CD14-positive monocyte (primary cell): ENCODE measurements around the gene CDC34. TPM values are rescaled to one million over a fixed set of nuclear protein-coding genes. Genes with fewer than 3 reads are reported as not detected.
A peak's percentile ranks its signal among the peaks of the same experiment; 100 is the strongest.

ENCODE experiments used
- DNase-seq, 3 donors: peaks; one replicate each; pipeline ENCODE4 v3.0.0-alpha.2; 2011 to 2022
- H2AFZ ChIP-seq: 2 replicates; pipeline ENCODE4 v1.6.0; 2012; ENCODE audit warnings: mild to moderate bottlenecking, low read depth, low read length, inconsistent platforms; ENCODE audit not compliant: insufficient read depth, poor library complexity, severe bottlenecking
- H3K27ac ChIP-seq, 2 donors: 1 replicate in 1 of 2; 2 replicates in 1 of 2; pipeline ENCODE4 v1.5.1; 2012 to 2013; ENCODE audit warnings: low read length in 2 of 2, control low read depth in 1 of 2, inconsistent platforms in 1 of 2, low read depth in 1 of 2, mild to moderate bottlenecking in 1 of 2
- H3K27me3 ChIP-seq, 2 donors: one replicate each; pipeline versions ENCODE4 v1.6.0 to v1.6.1; 2011 to 2013; ENCODE audit warnings: low read length in 2 of 2; ENCODE audit not compliant: control insufficient read depth in 2 of 2, insufficient read depth in 2 of 2
- H3K36me3 ChIP-seq, 2 donors: replicated peaks in 1 of 2; 1 replicate in 1 of 2; 2 replicates in 1 of 2; pipeline versions ENCODE4 v1.5.1 to v1.6.1; 2012 to 2013; ENCODE audit warnings: low read length in 2 of 2, control low read depth in 1 of 2, inconsistent platforms in 1 of 2, mild to moderate bottlenecking in 1 of 2; ENCODE audit not compliant: insufficient read depth in 2 of 2, control insufficient read depth in 1 of 2
- H3K4me1 ChIP-seq, 2 donors: 1 replicate in 1 of 2; 2 replicates in 1 of 2; pipeline versions ENCODE4 v1.5.1 to v1.6.1; 2012 to 2013; ENCODE audit warnings: low read length in 2 of 2, control low read depth in 1 of 2, inconsistent platforms in 1 of 2, mild to moderate bottlenecking in 1 of 2, moderate library complexity in 1 of 2; ENCODE audit not compliant: insufficient read depth in 2 of 2, control insufficient read depth in 1 of 2
- H3K4me2 ChIP-seq: replicated peaks from 2 replicates; pipeline ENCODE3; 2012; ENCODE audit warnings: low read length, moderate library complexity, mild to moderate bottlenecking; ENCODE audit not compliant: poor library complexity, severe bottlenecking; ENCODE audit errors: extremely low read depth
- H3K4me3 ChIP-seq, 3 experiments: fragments of 200-600 bp in 1 of 3; sonication (generic) in 1 of 3; replicated peaks in 1 of 3; 1 replicate in 2 of 3; 2 replicates in 1 of 3; pipeline ENCODE4 v1.5.1; 2011 to 2013; ENCODE audit warnings: low read length in 3 of 3, mild to moderate bottlenecking in 3 of 3, control low read depth in 2 of 3, low read depth in 2 of 3, inconsistent platforms in 1 of 3, moderate library complexity in 1 of 3
- H3K79me2 ChIP-seq: 2 replicates; pipeline ENCODE4 v1.6.0; 2012; ENCODE audit warnings: mild to moderate bottlenecking, control low read depth, inconsistent platforms, low read length, moderate library complexity; ENCODE audit not compliant: insufficient read depth
- H3K9ac ChIP-seq: 2 replicates; pipeline ENCODE4 v1.6.0; 2017; ENCODE audit warnings: low read length, mild to moderate bottlenecking; ENCODE audit not compliant: insufficient read depth, poor library complexity, severe bottlenecking
- H3K9me3 ChIP-seq, 2 donors: replicated peaks in 1 of 2; 1 replicate in 1 of 2; 2 replicates in 1 of 2; pipeline versions ENCODE4 v1.5.1 to v1.6.1; 2012 to 2013; ENCODE audit warnings: low read length in 2 of 2, control low read depth in 1 of 2; ENCODE audit not compliant: control insufficient read depth in 1 of 2, insufficient read depth in 1 of 2
- H4K20me1 ChIP-seq: 2 replicates; pipeline ENCODE4 v1.6.0; 2012; ENCODE audit warnings: mild to moderate bottlenecking, low read length, control low read depth, moderate library complexity; ENCODE audit not compliant: insufficient read depth
- H3K27ac Mint-ChIP-seq, 7 donors: one replicate each; pipeline ENCODE4 v1.8.0; 2020; ENCODE audit warnings: mild to moderate bottlenecking in 7 of 7, mixed read lengths in 7 of 7, moderate library complexity in 6 of 7, inconsistent platforms in 2 of 7
- H3K27me3 Mint-ChIP-seq, 3 donors: one replicate each; pipeline ENCODE4 v1.8.0; 2021 to 2022; ENCODE audit warnings: low read depth in 3 of 3, mild to moderate bottlenecking in 3 of 3, mixed read lengths in 3 of 3, moderate library complexity in 3 of 3, inconsistent platforms in 1 of 3
- H3K36me3 Mint-ChIP-seq, 2 donors: one replicate each; pipeline ENCODE4 v1.8.0; 2020; ENCODE audit warnings: mixed read lengths in 2 of 2, inconsistent platforms in 1 of 2, mild to moderate bottlenecking in 1 of 2
- H3K4me1 Mint-ChIP-seq: one replicate; pipeline ENCODE4 v1.8.0; 2020; ENCODE audit warnings: mild to moderate bottlenecking, mixed read lengths
- H3K4me3 Mint-ChIP-seq, 2 donors: one replicate each; pipeline ENCODE4 v1.8.0; 2020; ENCODE audit warnings: mild to moderate bottlenecking in 2 of 2, mixed read lengths in 2 of 2, moderate library complexity in 1 of 2
- H3K9me3 Mint-ChIP-seq, 7 donors: one replicate each; pipeline ENCODE4 v1.8.0; 2020 to 2022; ENCODE audit warnings: mixed read lengths in 7 of 7, mild to moderate bottlenecking in 6 of 7, moderate library complexity in 6 of 7, inconsistent platforms in 2 of 7
- WGBS: methylation state at CpG from one replicate; pipeline ENCODE4 v1.1.5; 2013; ENCODE audit warnings: missing lambda C conversion rate; ENCODE audit not compliant: insufficient coverage; 5-methylcytosine and 5-hydroxymethylcytosine counted together
- intact Hi-C, 2 donors: fragments of 100-400 bp; cut with micrococcal nuclease; formaldehyde crosslinking; loops; one replicate each; pipeline versions ENCODE4 v1.15.0 to v1.15.1; 2023
- polyA plus RNA-seq, 3 donors: library from polyadenylated mRNA; depleted of rRNA in 1 of 3; unstranded in 2 of 3; stranded (reverse) in 1 of 3; fragments of 300-500 nt in 2 of 3; fragments of >200 nt in 1 of 3; fragmentation: Illumina TruSeq in 2 of 3; gene quantifications; 1 replicate in 2 of 3; 2 replicates in 1 of 3; pipeline ENCODE4 v1.2.3, GENCODE V29; 2012 to 2021
- TF ChIP-seq, protein P1 (sequence below): fragments of 200-600 bp; IDR thresholded peaks from one replicate; pipeline ENCODE4 v1.8.0; 2022; ENCODE audit warnings: antibody characterized with exemption, mild to moderate bottlenecking

CDC34 gene
- polyA plus RNA-seq, 3 donors, result 25.2 to 49.2 (median 43.0) TPM

DNA sequence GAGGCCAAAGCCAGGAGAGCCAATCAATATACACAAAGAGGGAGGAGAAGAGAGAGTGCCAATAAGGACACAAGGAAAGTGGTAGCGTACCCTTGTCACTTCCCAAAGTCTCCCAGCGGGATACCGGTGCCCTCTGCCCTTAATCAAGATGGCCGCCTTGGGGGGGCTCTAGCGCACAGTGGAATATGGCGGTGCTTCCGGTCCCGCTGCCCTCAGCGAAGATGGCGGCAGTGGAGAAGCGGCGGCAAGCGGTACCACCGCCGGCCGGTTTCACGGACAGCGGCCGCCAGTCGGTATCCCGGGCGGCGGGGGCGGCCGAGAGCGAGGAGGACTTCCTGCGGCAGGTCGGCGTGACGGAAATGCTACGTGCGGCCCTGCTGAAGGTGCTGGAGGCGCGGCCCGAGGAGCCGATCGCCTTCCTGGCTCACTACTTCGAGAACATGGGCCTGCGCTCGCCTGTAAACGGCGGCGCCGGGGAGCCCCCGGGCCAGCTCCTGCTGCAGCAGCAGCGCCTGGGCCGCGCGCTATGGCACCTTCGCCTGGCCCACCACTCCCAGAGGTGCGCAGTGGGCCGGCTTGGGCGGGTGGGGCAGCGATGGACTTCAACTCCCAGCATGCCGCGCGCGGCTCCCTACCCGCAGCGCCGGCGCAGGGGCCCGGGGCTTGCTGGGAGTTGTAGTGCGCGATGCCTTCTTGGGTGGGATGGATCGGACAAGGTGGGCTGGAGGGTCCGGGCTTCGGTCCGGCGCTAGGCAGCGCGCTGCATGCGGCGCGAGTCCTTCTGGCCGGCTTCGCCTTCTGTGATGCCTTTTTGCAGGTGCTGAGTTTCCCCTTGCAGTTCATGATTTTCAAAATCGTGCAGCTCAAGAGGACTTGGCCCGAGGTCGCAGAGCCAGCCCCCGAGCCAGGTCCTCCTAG is 24.0 kb upstream of the CDC34 start, which contains the start of gene TPGS1:
Gene TPGS1, plus strand, starts transcription at position 212 of the 918 bp plus-strand sequence. Its CDS starts 10 bp downstream, at position 222.
- Histone ChIP-seq H3K9me3 (peaks cover 2 to 3% of the 10 kb centered on the region in 2 donors), H3K36me3 (peaks cover 0 to 5% of the 10 kb centered on the region in 2 donors), H3K4me2 (peak within 1 kb of the TSS; percentile 78), H3K4me1 (peaks cover 41 to 52% of the 10 kb centered on the region in 2 donors), H3K27me3 (peaks cover 0 to 3% of the 10 kb centered on the region in 2 donors), H4K20me1 (peaks cover 25% of the 10 kb centered on the region), H3K9ac (peak within 1 kb of the TSS; percentile 82), H3K79me2 (peaks cover 14% of the 10 kb centered on the region), H3K4me3 (peak within 1 kb of the TSS; percentile 71 to 99 (median 90)), H3K27ac (peak within 1 kb of the TSS; percentile 88 to 92), H2AFZ (peak within 1 kb of the TSS; percentile 96)
- Mint-ChIP-seq H3K27me3 (peaks cover 5 to 11% (median 6%) of the 10 kb centered on the region in 3 donors), H3K4me3 (peak within 1 kb of the TSS; percentile 84 to 93), H3K9me3 (peaks cover under 1 to 14% (median 7%) of the 10 kb centered on the region in 7 donors), H3K4me1 (peaks cover 35% of the 10 kb centered on the region), H3K36me3 (peaks cover 4 to 16% of the 10 kb centered on the region in 2 donors), H3K27ac (peak within 1 kb of the TSS; percentile 97 to 100 (median 100))
- intact Hi-C loops, result loop anchor here (1.0 to 10.0 kb wide), 5 partner anchors 18 to 165 kb away; partner anchors contain the start of genes CDC34 (in 1 of the 2), FGF22 (in 1 of the 2), MIER2 (in 1 of the 2) and POLRMT (in 1 of the 2)
- 1% methylated on average over 81 of the region's 81 CpGs for WGBS
- DNase-seq, result peak in 2 of 3 donors; percentile 51 to 53
- TF ChIP-seq, protein P1, sequence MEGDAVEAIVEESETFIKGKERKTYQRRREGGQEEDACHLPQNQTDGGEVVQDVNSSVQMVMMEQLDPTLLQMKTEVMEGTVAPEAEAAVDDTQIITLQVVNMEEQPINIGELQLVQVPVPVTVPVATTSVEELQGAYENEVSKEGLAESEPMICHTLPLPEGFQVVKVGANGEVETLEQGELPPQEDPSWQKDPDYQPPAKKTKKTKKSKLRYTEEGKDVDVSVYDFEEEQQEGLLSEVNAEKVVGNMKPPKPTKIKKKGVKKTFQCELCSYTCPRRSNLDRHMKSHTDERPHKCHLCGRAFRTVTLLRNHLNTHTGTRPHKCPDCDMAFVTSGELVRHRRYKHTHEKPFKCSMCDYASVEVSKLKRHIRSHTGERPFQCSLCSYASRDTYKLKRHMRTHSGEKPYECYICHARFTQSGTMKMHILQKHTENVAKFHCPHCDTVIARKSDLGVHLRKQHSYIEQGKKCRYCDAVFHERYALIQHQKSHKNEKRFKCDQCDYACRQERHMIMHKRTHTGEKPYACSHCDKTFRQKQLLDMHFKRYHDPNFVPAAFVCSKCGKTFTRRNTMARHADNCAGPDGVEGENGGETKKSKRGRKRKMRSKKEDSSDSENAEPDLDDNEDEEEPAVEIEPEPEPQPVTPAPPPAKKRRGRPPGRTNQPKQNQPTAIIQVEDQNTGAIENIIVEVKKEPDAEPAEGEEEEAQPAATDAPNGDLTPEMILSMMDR, result no peak
